ENCODE results near the gene CLK2. TPM values are rescaled to one million over a fixed set of nuclear protein-coding genes. Genes with fewer than 3 reads are reported as not detected.

Gene CLK2
- total RNA-seq (2014; rRNA removed; shearing (Covaris generic); ENCODE audit: low replicate concordance): 30.8 and 32.8 TPM in 2 replicates

- peak; percentile 93 for DNase-seq (ENCODE audit: low read depth)
- in situ Hi-C loops (cut with HindIII; ENCODE audit: low pct_unique_long_range_greater_than_20kb, low sequenced_read_pairs): no loop called here
These were observed at the start of gene CLK2 for GRCh38 chr1:155273343-155274245. Gene CLK2 (minus strand): TSS chr1:155273504. CDS start chr1:155270977, 2,527 bp downstream.

- in situ Hi-C loops (cut with HindIII; ENCODE audit: low pct_unique_long_range_greater_than_20kb, low sequenced_read_pairs): no loop called here
- DNase-seq (ENCODE audit: low read depth): no peak
These were observed 49.3 kb upstream of the CLK2 start for GRCh38 chr1:155322571-155322952.

- in situ Hi-C loops (cut with HindIII; ENCODE audit: low pct_unique_long_range_greater_than_20kb, low sequenced_read_pairs): no loop called here
- DNase-seq (ENCODE audit: low read depth): no peak
These were observed 48.6 kb upstream of the CLK2 start for GRCh38 chr1:155321639-155322503.

- DNase-seq (ENCODE audit: low read depth): no peak
- in situ Hi-C loops (cut with HindIII; ENCODE audit: low pct_unique_long_range_greater_than_20kb, low sequenced_read_pairs): no loop called here
These were observed 47.6 kb upstream of the CLK2 start, which contains the start of gene RUSC1 for GRCh38 chr1:155320661-155321617. Gene RUSC1 (plus strand): TSS chr1:155320894. CDS start chr1:155321774, 880 bp downstream.

GRCh38 chr1:155320252-155320651 is 46.9 kb upstream of the CLK2 start:
- DNase-seq (ENCODE audit: low read depth): no peak
- in situ Hi-C loops (cut with HindIII; ENCODE audit: low pct_unique_long_range_greater_than_20kb, low sequenced_read_pairs): no loop called here

- DNase-seq (ENCODE audit: low read depth): no peak
- in situ Hi-C loops (cut with HindIII; ENCODE audit: low pct_unique_long_range_greater_than_20kb, low sequenced_read_pairs): no loop called here
These were observed 46.2 kb upstream of the CLK2 start for GRCh38 chr1:155319536-155319935.

GRCh38 chr1:155318082-155318481 is 44.8 kb upstream of the CLK2 start:
- no peak for DNase-seq (ENCODE audit: low read depth)
- in situ Hi-C loops (cut with HindIII; ENCODE audit: low pct_unique_long_range_greater_than_20kb, low sequenced_read_pairs): no loop called here

- no peak for DNase-seq (ENCODE audit: low read depth)
- in situ Hi-C loops (cut with HindIII; ENCODE audit: low pct_unique_long_range_greater_than_20kb, low sequenced_read_pairs): no loop called here
These were observed 43.6 kb upstream of the CLK2 start for GRCh38 chr1:155316922-155317321.

- in situ Hi-C loops (cut with HindIII; ENCODE audit: low pct_unique_long_range_greater_than_20kb, low sequenced_read_pairs): no loop called here
- no peak for DNase-seq (ENCODE audit: low read depth)
These were observed 40.0 kb upstream of the CLK2 start for GRCh38 chr1:155313261-155313660.

GRCh38 chr1:155309423-155310021 is 36.2 kb upstream of the CLK2 start:
- DNase-seq (ENCODE audit: low read depth): no peak
- in situ Hi-C loops (cut with HindIII; ENCODE audit: low pct_unique_long_range_greater_than_20kb, low sequenced_read_pairs): no loop called here

GRCh38 chr1:155308493-155309422 is 35.5 kb upstream of the CLK2 start, which contains the start of gene FDPS:
Gene FDPS (plus strand): TSS chr1:155308866. CDS start chr1:155309790, 924 bp downstream.
- DNase-seq (ENCODE audit: low read depth): peak; percentile 99
- in situ Hi-C loops (cut with HindIII; ENCODE audit: low pct_unique_long_range_greater_than_20kb, low sequenced_read_pairs): no loop called here

GRCh38 chr1:155307247-155307740 is 34.0 kb upstream of the CLK2 start:
- DNase-seq (ENCODE audit: low read depth): peak; percentile 44
- in situ Hi-C loops (cut with HindIII; ENCODE audit: low pct_unique_long_range_greater_than_20kb, low sequenced_read_pairs): no loop called here

GRCh38 chr1:155305881-155306391 is 32.6 kb upstream of the CLK2 start:
- no peak for DNase-seq (ENCODE audit: low read depth)
- in situ Hi-C loops (cut with HindIII; ENCODE audit: low pct_unique_long_range_greater_than_20kb, low sequenced_read_pairs): no loop called here

GRCh38 chr1:155304558-155305063 is 31.3 kb upstream of the CLK2 start:
- in situ Hi-C loops (cut with HindIII; ENCODE audit: low pct_unique_long_range_greater_than_20kb, low sequenced_read_pairs): no loop called here
- peak; percentile 52 for DNase-seq (ENCODE audit: low read depth)

- no peak for DNase-seq (ENCODE audit: low read depth)
- in situ Hi-C loops (cut with HindIII; ENCODE audit: low pct_unique_long_range_greater_than_20kb, low sequenced_read_pairs): no loop called here
These were observed 28.1 kb upstream of the CLK2 start, which contains the start of gene PKLR for GRCh38 chr1:155301342-155301841. Gene PKLR (minus strand): TSS chr1:155301438. CDS start chr1:155301395, 43 bp downstream.
